Stimulated activated CD4-positive, alpha-beta T cell treated with anti-CD3 and anti-CD28 coated beads, Interleukin-12 subunit alpha, Interleukin-12 subunit beta, amount 100 ng/mL, for 48 hours (primary cell): ENCODE results near the gene DCP1B.

Experiments
- DNase-seq, 3 donors: peaks; one replicate each; pipeline ENCODE4 v3.0.0-alpha.2; 2020; ENCODE audit warnings: low read depth in 2 of 3, low spot score in 1 of 3

DCP1B gene

GRCh38 chr12:1906579-1906978 lies 97.7 kb downstream of the DCP1B start:
- no peak for DNase-seq

GRCh38 chr12:1904875-1905274 lies 99.4 kb downstream of the DCP1B start:
- DNase-seq, result no peak

GRCh38 chr12:1896964-1897363 lies 107.3 kb downstream of the DCP1B start:
- DNase-seq, result no peak
